ENCODE data around the gene AFF3.

Gene AFF3

GRCh38 chr2:99809259-99809900 lies 333.0 kb downstream of the AFF3 start:
- no peaks in the 10 kb centered on the region for H3K27me3 ChIP-seq (ENCODE audit: control insufficient read depth, low read length)
- H3K4me1 ChIP-seq (ENCODE audit: control insufficient read depth, low read length): peaks cover 34% of the 10 kb centered on the region
- no peak for TF ChIP-seq EZH2phosphoT487 (IDR thresholded peaks at IDR 0.05; ENCODE audit: borderline replicate concordance, low read length)
- no peak for TF ChIP-seq CTCF (IDR thresholded peaks at IDR 0.05; ENCODE audit: low read depth, low read length, poor library complexity, severe bottlenecking)
- no peaks in the 10 kb centered on the region for H4K20me1 ChIP-seq (ENCODE audit: control insufficient read depth, insufficient read depth, low read depth, low read length)
- no peaks in the 10 kb centered on the region for H3K79me2 ChIP-seq (ENCODE audit: control insufficient read depth, low read length)
- no peaks in the 10 kb centered on the region for H3K9me2 ChIP-seq (replicated peaks; ENCODE audit: control insufficient read depth, low read length)
- H3K4me3 ChIP-seq (ENCODE audit: low read length): no peak overlapping the region
- no peak overlapping the region for H3K4me2 ChIP-seq (ENCODE audit: low read length)
- H3F3A ChIP-seq (ENCODE audit: control insufficient read depth, insufficient read depth): no peaks in the 10 kb centered on the region
- no peak overlapping the region for H3K27ac ChIP-seq (ENCODE audit: low read depth, low read length)
- H3K9me3 ChIP-seq (ENCODE audit: control insufficient read depth, insufficient read depth, low read length): peaks cover 4% of the 10 kb centered on the region; the same call in 1 of the 2 replicates
- H3K36me3 ChIP-seq (ENCODE audit: control insufficient read depth, low read length): peaks cover 10% of the 10 kb centered on the region

- peaks cover 12% of the 10 kb centered on the region for H3K9me3 ChIP-seq (ENCODE audit: control insufficient read depth, insufficient read depth, low read length)
- no peak overlapping the region for H3K4me3 ChIP-seq (ENCODE audit: low read length)
- H3K4me2 ChIP-seq (ENCODE audit: low read length): no peak overlapping the region
- H3K36me3 ChIP-seq (ENCODE audit: control insufficient read depth, low read length): peaks cover 15% of the 10 kb centered on the region
- no peaks in the 10 kb centered on the region for H3K9me2 ChIP-seq (replicated peaks; ENCODE audit: control insufficient read depth, low read length)
- no peaks in the 10 kb centered on the region for H3K27me3 ChIP-seq (ENCODE audit: control insufficient read depth, low read length)
- H3K4me1 ChIP-seq (ENCODE audit: control insufficient read depth, low read length): peaks cover 42% of the 10 kb centered on the region
- H3K27ac ChIP-seq (ENCODE audit: low read depth, low read length): no peak overlapping the region
- no peaks in the 10 kb centered on the region for H3K79me2 ChIP-seq (ENCODE audit: control insufficient read depth, low read length)
- TF ChIP-seq EZH2phosphoT487 (IDR thresholded peaks at IDR 0.05; ENCODE audit: borderline replicate concordance, low read length) (no peak), CTCF (IDR thresholded peaks at IDR 0.05; ENCODE audit: low read depth, low read length, poor library complexity, severe bottlenecking) (no peak)
- H4K20me1 ChIP-seq (ENCODE audit: control insufficient read depth, insufficient read depth, low read depth, low read length): no peaks in the 10 kb centered on the region
- H3F3A ChIP-seq (ENCODE audit: control insufficient read depth, insufficient read depth): no peaks in the 10 kb centered on the region
Measured at GRCh38 chr2:99808361-99809200, 333.8 kb downstream of the AFF3 start.

DNA sequence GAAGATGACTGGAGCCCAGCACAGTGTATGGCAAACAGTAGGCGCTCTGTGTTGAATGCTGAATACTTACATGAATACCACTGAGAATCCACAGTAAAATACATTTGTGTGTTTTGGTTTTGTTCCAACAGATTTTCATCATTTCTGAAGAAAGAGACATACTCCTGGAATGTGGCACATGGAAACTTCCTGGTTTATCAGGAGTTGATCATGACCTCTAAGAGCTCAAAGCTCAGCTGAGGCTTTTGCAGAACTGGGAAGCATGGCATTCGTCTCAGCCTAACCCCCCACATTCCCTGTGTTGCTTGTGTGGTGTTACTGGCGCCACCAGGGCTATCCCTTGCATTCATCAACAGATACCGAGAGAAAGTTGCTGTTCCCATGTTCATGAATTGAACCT lies 335.6 kb downstream of the AFF3 start:
- no peaks in the 10 kb centered on the region for H3K79me2 ChIP-seq (ENCODE audit: control insufficient read depth, low read length)
- H3K36me3 ChIP-seq (ENCODE audit: control insufficient read depth, low read length): peaks cover 22% of the 10 kb centered on the region
- peaks cover 51% of the 10 kb centered on the region for H3K4me1 ChIP-seq (ENCODE audit: control insufficient read depth, low read length)
- H3F3A ChIP-seq (ENCODE audit: control insufficient read depth, insufficient read depth): no peaks in the 10 kb centered on the region
- H3K9me3 ChIP-seq (ENCODE audit: control insufficient read depth, insufficient read depth, low read length): peaks cover 18% of the 10 kb centered on the region
- H3K27ac ChIP-seq (ENCODE audit: low read depth, low read length): no peak overlapping the region
- no peaks in the 10 kb centered on the region for H4K20me1 ChIP-seq (ENCODE audit: control insufficient read depth, insufficient read depth, low read depth, low read length)
- H3K27me3 ChIP-seq (ENCODE audit: control insufficient read depth, low read length): no peaks in the 10 kb centered on the region
- TF ChIP-seq EZH2phosphoT487 (IDR thresholded peaks at IDR 0.05; ENCODE audit: borderline replicate concordance, low read length) (no peak), CTCF (IDR thresholded peaks at IDR 0.05; ENCODE audit: low read depth, low read length, poor library complexity, severe bottlenecking) (no peak)
- no peaks in the 10 kb centered on the region for H3K9me2 ChIP-seq (replicated peaks; ENCODE audit: control insufficient read depth, low read length)
- no peak overlapping the region for H3K4me2 ChIP-seq (ENCODE audit: low read length)
- H3K4me3 ChIP-seq (ENCODE audit: low read length): no peak overlapping the region
